ENCODE data around the gene CREB3L4.

The CREB3L4 gene

DNA sequence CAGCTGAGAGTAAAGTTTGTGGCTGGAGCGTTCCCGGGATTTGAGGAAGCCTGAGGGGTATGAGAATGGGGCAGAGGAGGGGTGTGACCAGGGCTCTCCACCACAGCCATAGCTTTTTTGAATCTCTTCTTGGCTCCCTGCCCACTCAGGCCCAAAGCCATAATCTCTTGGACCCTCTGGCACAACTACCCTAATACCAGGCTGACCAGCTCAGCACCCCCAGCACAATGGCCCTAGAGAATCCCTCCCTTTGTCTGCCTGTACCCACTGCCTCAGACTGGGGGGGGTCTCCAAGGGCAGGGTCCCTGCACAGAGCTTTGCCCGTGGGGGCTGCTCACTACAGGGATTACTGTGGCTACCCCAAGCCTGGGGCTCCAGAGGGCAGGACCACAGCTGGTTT lies 28.7 kb upstream of the CREB3L4 start:
- no peak for DNase-seq

DNA sequence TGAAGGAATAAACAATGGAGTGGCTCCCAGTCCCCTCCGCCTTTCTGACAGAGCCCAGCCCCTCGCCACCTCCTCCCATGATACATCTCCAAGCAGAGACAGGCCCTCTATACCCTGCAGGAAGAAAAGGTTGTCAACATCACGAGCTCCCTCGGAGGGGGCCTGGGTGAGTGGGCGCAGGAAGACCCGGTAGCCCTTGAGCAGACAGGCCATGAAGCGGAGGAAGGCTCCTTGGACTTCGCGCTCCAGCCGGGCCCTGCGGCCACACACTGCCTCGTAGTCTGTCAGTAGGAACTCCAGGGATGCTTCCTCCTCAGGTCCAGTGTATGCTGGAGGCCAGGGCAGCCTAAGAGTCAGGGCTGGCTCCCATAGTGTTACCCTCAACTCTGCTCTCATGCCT lies 28.2 kb upstream of the CREB3L4 start:
- no peak for DNase-seq

DNA sequence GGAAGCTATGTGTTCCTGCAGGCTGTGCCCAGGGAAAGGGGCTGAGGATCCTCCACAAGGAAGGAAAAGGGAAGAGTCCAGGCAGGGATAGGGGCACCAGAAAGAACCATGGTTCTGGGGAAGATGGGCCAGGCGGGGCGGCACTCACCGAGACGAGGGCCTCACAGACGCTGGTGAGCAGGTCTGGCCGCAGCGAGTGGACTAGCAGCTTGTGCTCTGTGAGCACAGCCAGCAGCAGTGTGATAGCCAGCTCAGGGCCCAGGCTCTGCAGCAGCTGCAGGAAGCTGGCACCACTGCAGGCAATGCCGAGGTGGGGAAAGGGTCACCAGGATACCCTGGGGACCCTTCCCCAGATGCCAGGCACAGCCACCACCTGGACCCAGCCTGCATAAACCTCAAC lies 26.9 kb upstream of the CREB3L4 start:
- DNase-seq, result no peak

DNA sequence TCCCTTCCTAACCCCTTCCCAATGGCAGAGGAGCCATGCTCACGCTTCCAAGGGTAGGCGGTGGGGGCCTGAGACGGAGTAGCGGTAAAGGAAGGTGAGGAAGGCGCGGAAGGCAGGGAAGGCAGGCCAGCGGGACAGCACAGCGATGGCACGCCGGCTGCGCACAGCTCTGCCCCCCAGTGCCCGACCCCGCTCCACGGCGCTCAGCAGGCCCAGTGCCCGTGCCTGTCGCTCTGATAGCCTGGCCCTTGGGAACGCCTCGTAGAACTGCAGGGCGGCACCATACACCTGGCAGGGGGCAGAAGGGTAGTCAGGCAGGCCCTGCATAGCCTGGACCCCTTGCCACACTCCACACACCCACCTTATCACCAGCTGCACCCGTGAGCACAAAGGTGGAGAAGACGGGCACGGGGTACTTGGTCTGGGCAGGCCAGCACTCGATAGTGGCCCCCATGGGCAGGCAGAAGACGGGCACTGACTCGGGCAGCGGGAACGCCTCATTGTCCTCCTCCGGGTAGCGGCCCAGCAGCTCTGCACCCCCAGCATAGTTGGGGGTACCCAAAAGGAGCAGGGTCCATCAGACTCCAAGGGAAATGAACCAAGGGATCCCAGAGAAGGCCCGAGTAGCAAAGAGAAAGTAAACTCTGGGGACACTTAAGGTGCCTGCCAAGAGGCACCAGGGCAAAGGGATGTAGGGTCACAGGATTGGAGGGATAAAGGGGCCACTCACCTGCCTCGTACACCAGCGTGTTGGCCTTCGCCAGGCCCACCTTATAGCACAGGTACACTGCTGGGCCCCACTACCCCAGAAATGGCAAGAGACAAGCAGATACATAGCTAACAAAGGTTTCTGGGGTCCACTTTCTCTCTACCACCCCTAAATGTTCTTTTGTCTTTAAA lies 25.6 kb upstream of the CREB3L4 start:
- DNase-seq, result no peak

DNA sequence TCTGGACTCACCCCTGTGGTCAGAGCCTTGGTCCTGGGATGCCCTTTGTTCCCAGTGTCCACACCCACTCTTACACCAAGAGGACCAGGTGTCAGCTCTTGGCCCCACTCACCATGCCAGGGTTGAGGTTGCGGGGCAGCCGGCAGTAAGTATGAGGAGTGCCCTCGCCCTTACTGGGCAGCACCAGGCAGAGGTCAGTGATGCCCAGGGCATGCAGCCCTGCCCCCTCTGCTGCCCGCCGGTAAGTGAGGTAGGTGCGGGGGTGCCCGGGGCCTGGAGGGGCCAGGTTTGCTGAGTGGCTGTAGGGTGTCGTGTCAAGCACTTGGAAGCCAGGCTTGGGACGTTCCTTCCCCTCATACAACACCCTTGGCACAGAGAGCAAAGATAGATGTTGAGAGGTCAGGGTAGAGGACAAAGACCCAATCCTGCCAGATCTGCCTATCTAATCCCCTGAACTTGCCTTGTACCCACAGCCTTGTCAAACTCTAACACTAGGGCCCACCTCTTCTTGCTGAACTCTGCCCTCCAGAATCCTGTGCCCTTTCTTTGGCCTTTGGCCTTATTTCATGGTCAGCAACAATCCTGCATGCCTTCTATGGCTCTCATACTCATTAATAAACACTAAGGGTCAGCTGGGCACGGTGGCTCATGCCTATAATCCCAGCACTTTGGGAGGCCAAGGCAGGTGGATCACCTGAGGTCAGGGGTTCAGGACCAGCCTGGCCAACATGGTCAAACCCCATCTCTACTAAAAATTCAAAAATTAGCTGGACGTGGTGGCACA lies 24.7 kb upstream of the CREB3L4 start:
- no peak for DNase-seq

DNA sequence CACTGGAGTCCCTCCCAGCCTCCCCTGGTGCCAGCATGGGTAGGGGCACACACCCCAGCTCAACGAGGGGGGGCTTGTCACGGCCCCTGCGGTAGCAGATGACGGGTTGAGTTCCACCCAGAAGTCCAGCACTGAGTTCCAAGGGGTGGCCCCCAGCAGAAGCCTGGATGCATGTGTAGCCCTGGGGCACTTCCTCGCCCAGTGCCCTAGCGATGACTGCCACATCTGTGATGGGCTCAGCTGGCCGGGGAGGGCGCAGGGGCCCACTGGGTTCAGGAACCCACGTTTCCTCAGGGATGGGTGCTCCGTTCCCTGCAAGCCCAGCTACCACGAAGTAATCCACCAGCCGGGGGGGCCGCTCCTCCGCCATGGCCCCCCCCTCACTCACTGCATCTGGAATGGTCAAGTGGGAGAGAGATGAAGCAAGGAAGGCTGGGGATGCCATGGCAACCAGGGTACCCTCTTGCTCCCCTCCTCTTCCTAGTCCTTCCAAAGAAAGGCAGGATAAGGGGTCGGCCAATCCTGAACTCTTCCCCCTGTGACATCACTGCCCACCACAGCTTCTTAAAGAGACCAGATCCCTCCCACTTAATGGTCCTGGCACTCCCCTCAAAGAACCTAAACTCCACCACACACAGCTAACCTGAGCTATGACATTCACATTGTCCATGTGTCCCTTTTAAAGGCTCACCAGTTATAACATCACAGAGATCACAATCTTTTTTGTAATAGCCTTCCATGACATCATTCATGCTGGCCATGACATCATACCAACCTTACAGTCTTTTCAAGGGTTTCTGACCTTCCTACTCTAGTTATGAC lies 23.5 kb upstream of the CREB3L4 start:
- peak; percentile 56 for DNase-seq

DNA sequence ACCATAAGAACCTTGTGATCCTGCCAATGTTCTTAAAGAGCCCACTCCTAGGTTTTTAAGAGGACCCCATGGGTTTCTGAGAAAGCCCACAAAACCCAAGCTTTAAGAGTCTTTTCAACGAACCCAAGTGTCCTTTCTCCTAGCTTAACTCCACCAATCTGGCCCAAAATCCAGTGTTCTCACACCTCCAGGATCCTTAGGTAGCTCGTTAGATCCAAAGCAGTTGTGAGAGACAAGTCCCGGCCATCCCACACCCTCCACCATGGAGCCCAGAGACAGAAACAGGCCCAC lies 22.9 kb upstream of the CREB3L4 start:
- no peak for DNase-seq

DNA sequence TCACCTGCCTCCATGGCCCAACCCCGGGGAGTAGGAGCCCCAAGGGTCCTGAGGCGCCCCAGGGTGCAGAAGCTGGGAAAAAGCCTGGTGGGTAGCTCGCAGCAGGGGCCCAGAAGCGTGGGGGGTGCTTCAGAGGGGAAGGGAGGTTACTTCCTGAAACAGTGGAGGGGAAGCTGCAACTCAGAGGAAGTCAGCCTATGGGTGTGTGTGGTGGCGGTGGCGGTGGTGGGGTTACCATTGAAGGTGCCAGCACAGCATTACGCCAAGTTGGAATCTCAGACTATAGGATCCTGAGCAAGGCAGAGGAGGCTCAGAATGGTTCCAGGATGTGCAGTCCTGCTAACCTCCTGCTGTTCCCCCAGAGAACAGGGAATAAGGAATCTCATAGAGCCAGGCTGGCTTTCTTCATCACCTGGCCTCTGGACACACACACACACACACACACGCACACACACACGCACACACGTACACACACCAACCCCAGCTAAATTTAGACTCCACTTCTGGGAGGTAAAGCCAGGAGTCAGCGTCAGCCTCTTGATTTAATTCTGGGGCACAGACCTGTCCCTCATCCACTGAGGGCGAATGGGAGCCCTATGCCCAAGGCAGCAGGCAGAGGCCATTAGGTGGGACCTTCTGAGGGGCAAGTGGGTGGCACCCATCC lies 22.4 kb upstream of the CREB3L4 start:
- peak; percentile 88 for DNase-seq

DNA sequence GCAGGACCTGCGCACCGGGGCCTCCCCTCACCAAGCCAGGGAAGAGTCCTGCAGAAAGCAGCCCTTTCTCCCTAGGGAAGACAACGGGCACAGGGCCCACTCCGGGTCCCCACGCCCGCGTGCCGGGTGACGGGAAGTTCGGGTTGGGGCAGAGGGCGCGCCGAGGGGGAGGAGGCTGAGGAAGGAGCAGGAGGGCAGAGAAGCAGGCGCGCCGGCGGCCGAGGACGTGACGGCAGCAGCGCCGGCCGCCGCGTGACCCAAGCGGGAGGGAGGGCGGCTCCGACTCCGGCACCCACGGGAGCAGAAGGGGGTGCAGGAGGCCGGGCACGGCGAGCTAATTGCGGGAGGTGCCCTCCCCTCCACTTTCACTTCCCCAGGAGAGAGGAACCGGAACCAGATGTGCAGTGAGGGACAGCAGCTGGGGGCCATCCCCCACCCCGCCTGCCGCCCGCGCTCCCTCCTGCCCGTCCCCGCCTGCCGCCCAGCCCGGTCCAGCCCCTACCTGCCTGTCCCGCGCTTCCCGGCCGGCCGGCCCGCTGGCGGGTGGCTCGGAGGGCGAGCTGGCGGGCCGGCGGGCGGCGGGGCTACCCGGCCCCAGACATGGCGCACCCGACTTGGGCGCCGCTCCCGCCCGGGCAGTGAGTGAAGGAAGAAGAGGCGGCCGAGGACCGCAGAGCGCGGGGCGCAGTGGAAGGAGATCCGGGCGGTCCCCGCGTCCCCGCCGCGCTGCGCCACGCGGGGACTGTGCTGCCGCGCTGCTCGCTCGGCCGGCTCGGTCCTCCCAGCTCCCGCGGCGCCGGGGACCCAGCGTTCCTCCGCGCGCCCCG lies 21.7 kb upstream of the CREB3L4 start:
- DNase-seq, result peak; percentile 86

DNA sequence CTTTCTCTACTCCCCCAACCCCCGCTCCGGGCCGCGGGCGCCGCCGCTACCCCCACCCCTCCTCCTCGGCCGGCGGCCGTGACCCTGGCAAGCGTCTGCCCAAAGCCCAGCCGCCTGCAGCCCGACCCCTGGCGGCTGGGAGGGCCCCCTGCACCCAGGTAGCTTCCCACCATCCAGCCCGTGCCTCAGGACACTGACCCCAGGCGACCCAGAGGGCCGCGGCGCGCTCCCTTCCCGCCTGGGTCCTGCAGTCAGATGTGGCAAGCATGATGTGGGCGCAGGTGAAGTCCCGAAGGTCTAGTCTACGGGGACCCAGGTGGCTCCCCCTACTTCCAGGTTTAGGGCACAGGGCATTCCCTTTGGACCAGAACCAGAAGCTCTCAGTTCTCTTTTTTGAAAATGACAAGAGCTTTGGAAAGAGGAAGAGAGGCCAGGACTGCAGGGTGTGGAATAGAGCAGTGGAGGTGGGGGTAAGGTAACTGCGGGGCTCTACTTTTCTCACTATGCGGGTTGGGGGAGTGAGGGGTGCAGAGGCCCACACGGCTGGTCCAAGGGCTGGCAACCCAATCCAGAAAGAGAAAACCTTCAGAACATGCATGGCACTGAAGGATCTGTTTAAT lies 21.0 kb upstream of the CREB3L4 start, which contains the start of gene DENND4B:
Gene DENND4B, minus strand, starts transcription at position 97 of the 620 bp plus-strand sequence. CDS start 2,344 bp downstream, outside the sequence.
- peak; percentile 81 for DNase-seq

DNA sequence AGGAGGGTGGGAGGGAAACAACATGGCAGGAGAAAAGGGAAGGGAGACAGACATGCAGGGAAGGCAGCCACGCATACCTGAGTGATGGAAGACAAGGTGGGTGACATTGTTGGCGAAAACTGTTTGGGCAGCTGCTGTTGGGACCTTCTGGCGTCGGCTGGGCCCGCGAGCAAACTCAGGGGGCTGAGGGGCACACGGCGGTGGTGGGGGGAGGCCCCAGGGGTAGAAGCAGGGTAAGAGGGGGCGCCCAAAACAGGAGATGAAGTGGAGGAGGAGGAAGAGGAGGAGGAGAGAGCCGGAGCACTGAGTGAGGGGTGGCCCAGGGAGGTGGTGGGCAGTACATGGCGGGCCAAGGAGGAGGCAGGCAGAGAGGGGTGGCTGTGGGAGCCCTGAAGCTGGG lies 16.5 kb upstream of the CREB3L4 start:
- no peak for DNase-seq

DNA sequence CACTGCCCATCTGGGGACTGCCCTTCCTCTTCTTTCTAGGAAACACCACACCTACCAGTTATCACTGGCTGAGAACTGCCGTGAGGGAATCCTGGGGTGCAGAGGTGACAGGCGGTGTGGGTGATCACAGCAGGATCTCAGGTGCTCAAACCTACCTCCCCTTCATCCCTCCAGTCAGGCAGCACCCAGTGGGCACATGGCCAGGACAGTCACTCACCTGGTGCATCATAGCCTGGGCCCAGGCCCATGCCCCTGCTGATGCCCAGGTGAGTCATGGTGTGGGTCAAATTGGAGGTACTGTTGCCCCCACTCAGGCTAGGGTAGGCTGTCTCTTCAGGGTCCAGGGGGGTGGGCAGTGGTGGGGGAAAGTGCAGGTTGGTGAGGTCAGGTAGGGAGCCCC lies 15.9 kb upstream of the CREB3L4 start:
- no peak for DNase-seq

DNA sequence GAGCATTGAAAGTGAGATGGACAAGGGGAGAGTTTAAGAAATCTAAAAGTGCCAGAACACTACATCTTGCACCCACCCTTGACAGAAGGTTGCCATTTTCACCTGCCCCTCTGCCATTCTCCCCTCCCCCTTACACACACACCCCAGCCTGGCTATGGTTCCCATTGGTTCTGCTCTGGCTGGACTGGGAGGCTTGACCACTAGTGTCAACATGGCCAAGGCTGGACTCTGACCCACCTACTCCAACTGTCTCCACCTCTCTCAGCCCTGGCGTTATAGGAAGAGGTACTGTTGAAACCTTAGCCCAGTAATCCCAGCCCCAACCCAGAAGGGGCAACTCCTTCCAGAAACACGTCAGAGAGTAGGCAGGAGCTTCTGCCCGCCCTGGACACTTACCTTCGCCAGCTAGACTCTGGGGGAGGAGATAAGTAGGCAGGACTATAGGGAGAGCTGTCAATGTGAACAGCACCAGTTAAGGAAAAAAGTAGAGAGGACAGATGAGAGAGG lies 13.8 kb upstream of the CREB3L4 start:
- DNase-seq, result no peak

DNA sequence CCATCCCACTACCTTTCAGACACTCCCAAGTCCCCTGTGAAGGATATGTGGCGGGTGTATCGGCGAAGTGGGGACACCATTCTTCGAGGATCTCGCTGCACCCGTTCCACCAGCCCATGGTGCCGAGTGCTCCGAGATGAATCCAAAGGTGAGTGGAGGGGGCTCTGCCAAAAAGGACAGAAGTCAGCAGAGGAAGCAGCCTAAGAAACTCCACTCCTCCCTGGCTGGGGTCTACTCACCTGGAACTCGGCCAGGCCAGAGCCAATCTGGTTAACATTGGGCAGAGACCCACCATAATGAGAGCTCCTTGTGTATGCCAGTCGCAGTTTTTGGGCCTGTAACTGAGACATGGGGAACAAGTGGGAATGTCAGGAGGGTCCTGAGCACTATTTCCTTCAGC lies 12.9 kb upstream of the CREB3L4 start:
- no peak for DNase-seq

DNA sequence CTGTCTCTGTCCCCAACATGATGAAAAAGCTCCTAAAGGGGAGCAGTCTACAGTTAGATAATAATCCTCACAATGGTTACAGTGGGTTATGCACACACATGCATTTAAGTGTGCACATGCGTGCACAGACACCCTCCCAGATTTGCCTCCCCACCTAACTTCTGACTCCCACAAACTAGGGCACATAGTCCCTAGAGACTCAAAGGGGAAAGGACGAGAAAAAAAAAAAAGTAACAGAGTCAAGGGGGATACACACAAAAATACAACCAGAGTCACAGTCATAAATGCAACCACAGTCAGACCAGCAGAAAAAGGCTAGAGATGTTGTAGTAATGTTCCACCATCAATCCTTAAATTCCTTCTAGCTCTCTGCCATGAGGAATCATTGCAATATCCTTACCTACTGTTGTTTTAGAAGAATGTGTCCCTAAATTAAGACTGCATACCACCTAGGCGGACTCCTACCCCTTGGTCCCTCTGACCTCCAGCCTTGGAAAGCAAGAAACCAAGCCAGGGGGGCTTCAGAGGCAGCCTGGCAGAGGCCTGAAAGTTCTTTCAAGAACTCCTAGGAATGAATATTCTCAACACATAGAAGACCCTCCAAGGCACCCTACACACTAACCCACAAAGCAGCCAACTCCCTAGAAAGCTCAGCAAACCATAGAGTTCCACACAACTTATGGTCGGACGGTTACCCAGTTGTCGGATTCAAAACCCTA lies 10.5 kb upstream of the CREB3L4 start:
- DNase-seq, result no peak

DNA sequence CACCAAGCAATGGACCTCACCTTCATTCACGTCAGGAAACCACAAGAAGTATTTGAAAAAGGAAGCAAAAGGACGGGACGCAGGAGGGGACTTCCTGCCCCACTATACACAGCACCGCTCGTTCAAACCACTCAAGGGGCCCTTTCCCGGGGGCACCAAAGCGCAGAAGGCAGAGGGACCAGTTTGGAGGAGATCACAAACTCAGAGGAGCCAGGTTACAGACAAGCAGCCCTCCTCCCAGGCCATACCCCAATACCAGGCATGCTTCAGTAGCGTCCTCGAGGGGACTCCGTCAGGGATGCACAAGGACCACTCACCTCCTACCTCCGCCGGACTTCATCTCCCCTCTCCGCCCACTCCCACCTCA lies 10.0 kb upstream of the CREB3L4 start:
- DNase-seq, result peak; percentile 66

DNA sequence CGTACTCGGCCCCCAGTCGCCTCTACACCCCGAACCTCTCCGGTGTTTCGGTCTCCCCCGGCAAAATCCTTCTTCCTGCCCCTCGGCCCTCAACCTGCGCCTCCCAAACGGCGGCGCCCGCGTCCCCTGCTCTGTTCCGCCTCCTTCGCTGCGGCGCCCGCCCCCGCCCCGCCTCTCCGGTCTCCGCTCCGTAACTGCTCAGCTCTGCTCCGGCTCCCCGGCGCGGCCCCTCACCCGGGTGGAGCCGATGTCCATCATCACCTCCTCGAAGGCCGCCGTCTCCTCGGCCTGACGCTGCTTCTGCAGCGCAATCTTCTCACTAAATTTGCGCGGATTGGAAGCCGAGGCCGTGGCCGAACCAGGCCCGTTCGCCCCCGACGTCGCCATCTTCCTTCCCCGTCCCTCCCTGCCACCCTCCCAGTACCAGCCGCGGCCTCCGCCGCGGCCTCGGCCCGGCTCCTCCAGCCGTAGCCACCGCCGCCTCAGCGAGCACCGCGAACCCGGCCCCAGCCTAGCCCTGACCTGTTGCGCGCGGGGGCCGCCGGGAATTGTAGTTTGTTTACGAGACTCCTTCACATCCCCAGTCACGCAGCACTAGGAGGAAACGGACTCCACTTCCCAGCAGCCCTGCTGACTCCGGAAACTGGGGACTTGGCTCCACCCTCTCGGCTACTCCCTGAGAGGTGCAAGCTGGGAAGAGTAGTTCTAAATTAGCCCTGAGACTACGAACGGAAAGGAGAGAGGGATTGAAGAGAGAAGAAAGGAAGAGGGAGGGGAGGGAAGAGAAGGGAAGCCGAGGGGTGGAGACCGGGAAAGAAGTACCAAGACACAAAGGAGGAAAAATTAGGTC lies 9.4 kb upstream of the CREB3L4 start, which contains the start of gene CRTC2:
Gene CRTC2, minus strand, starts transcription at position 502 of the 850 bp plus-strand sequence. Its CDS starts 115 bp downstream, at position 387.
- peak; percentile 98 for DNase-seq

DNA sequence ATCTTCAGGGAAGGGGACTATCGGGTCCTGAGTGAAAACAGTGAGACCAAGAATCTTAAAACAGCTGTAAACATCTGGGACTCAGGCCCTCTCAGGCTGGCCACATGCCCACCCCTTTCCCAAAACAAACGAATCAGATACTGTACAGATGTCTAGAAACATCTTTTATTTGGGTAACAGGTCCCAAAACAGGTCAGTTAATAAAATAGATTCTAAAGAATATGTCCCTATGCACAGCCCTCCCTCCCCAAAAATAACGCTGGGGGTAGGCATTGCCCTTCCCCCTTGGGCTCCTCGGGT lies 8.8 kb upstream of the CREB3L4 start:
- DNase-seq, result no peak

DNA sequence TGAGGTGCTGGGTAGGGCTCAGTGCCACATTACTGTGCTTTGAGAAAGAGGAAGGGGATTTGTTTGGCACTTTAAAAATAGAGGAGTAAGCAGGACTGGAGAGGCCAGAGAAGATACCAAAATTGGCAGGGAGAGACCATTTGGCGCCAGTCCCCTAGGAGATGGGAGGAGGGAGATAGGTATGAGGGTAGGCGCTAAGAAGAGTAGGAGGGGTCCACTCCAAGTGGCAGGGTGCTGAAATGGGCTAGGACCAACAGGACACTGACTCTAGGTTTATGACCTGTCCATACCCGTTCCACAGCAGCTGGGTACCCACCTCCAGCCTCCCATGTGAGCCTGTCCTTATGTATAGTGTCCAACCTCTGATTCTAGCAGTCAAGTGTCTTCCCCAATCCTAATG lies 8.2 kb upstream of the CREB3L4 start:
- no peak for DNase-seq

DNA sequence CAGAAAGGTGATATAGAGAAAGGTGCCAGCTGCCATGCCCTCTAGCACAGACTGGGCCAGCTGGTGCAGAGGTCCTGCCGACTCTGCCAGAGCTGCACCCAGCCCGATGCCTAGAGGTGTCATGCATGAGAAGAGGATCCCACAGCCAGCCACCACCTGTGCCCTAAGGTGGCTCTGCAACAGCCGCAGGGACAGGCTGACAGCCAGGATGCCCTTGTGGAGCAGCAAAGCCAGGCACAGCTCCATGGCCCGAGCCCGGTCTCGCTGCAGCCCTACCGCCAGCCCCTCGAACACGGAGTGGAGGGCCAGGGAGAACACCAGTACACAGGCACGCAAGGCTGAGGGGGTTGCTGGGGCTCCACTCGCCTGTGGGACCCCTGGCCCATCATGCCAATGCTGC lies 7.5 kb upstream of the CREB3L4 start:
- no peak for DNase-seq
